AG04450 (cell line): Measurements from ENCODE around the gene TBPL2. TPM values are rescaled to one million over a fixed set of nuclear protein-coding genes. Genes with fewer than 3 reads are reported as not detected.

Experiments used
- CTCF ChIA-PET: fragments of 300-600, 350-600 bp; formaldehyde crosslinking; extraction: SDS; loops from one replicate; lab custom pipeline; 2022; ENCODE audit warnings: antibody characterized with exemption, inconsistent platforms; lab: Charles Lee
- POLR2A ChIA-PET: fragments of 350-600 bp; formaldehyde crosslinking; extraction: SDS; loops from one replicate; lab custom pipeline; 2021; ENCODE audit warnings: antibody characterized with exemption, inconsistent platforms; lab: Yijun Ruan, JAX
- DNase-seq: peaks from one replicate; pipeline ENCODE4 v3.0.0-alpha.2; 2011; ENCODE audit warnings: low read depth, low spot score
- H3K27ac ChIP-seq: one replicate; pipeline ENCODE4 v1.5.1; 2012; ENCODE audit warnings: low read depth, low read length, control low read depth
- H3K27me3 ChIP-seq: one replicate; pipeline ENCODE4 v1.6.0; 2012; ENCODE audit warnings: low read length; ENCODE audit not compliant: control insufficient read depth, insufficient read depth
- H3K4me3 ChIP-seq: 2 replicates; pipeline ENCODE4 v1.5.1; 2011; ENCODE audit warnings: mild to moderate bottlenecking, low read depth, low read length, control low read depth
- H3K9me3 ChIP-seq: 2 replicates; pipeline ENCODE4 v1.5.1; 2012; ENCODE audit warnings: low read length; ENCODE audit not compliant: control insufficient read depth, insufficient read depth
- polyA plus RNA-seq: library from polyadenylated mRNA; depleted of rRNA; stranded (reverse); fragments of >200 nt; gene quantifications from 2 replicates; pipeline ENCODE4 v1.2.3, GENCODE V29; 2011
- TF ChIP-seq, protein P1 (sequence below): IDR thresholded peaks from 2 replicates; pipeline ENCODE4 v1.5.1; 2011; ENCODE audit warnings: low read depth, low read length, control low read depth, inconsistent platforms

The TBPL2 gene
- polyA plus RNA-seq, 1 experiment, result not detected

DNA sequence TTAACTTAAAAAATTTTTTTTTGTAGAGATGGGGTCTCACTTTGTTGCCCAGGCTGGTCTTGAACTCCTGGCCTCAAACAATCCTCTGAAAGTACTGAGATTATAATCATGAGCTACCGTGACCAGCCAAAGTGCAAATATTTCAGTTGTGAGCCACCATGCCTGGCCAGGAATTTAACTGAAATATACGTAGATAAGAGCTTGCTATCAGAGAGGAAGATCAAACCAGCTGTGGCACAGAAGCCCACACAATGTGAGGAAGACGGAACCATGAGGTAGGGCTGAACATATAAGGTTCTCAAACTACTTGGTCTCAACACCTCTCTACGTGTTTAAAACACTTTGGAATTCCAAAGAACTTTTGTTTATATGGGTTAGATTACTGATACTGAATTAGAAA, 57.9 kb downstream of the TBPL2 start:
- Histone ChIP-seq H3K27ac (no peak overlapping the region), H3K27me3 (no peaks in the 10 kb centered on the region), H3K9me3 (no peaks in the 10 kb centered on the region), H3K4me3 (no peak overlapping the region)
- TF ChIP-seq, protein P1, sequence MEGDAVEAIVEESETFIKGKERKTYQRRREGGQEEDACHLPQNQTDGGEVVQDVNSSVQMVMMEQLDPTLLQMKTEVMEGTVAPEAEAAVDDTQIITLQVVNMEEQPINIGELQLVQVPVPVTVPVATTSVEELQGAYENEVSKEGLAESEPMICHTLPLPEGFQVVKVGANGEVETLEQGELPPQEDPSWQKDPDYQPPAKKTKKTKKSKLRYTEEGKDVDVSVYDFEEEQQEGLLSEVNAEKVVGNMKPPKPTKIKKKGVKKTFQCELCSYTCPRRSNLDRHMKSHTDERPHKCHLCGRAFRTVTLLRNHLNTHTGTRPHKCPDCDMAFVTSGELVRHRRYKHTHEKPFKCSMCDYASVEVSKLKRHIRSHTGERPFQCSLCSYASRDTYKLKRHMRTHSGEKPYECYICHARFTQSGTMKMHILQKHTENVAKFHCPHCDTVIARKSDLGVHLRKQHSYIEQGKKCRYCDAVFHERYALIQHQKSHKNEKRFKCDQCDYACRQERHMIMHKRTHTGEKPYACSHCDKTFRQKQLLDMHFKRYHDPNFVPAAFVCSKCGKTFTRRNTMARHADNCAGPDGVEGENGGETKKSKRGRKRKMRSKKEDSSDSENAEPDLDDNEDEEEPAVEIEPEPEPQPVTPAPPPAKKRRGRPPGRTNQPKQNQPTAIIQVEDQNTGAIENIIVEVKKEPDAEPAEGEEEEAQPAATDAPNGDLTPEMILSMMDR, result no peak
- POLR2A ChIA-PET, result interaction anchor here (0.6 kb wide), 1 partner anchor 116 kb away, joined by 3 read pairs; no protein-coding TSS in a partner anchor
- no peak for DNase-seq
- CTCF ChIA-PET, result interaction anchor here (0.8 to 1.3 kb wide), 2 partner anchors 28 to 112 kb away, joined by 3 to 5 read pairs; no protein-coding TSS in a partner anchor

DNA sequence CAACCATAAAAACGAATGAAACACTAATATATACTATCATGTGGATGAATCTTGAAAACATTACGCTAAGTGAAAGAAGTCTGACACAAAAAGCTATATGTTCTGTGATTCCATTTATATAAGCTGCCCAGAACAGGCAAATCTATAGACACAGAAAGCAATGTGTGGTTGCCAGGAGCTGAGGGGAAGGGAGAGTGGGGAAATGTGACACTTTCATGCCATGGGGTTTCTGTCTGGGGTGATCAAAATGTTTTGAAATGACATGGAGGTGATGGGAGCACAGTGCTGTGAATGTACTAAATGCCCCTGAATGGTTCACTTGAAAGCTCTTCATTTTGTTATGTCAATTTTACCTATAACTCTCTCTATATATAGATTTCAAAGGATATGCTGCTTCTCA, 58.9 kb downstream of the TBPL2 start:
- Histone ChIP-seq H3K4me3 (no peak overlapping the region), H3K27ac (no peak overlapping the region), H3K9me3 (no peaks in the 10 kb centered on the region), H3K27me3 (no peaks in the 10 kb centered on the region)
- CTCF ChIA-PET, result interaction anchor here (1.3 kb wide), 1 partner anchor 111 kb away, joined by 5 read pairs; no protein-coding TSS in a partner anchor
- no peak for DNase-seq
- POLR2A ChIA-PET, result no interaction called here
- TF ChIP-seq, protein P1, result no peak

DNA sequence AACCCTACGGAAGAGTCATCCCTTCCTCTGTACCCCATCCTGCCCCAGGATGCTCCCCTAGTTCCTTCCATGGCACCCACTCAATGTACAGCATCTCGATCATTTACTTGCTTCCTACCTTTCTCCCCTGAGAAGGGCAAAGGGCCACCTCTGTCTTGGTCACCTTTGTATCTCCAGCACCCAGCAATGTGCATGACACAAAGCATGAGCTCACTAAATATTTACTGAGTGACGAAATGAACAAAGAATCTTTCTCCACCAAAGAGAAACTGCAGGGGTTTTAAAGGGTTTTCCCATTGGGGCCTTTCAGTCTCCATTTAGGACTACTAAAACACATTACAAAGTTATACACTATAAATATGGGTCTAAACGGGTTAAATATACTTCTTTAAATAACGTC, 59.4 kb downstream of the TBPL2 start:
- Histone ChIP-seq H3K4me3 (no peak overlapping the region), H3K9me3 (no peaks in the 10 kb centered on the region), H3K27ac (no peak overlapping the region), H3K27me3 (no peaks in the 10 kb centered on the region)
- TF ChIP-seq, protein P1, result no peak
- ChIA-PET POLR2A (no interaction called here), CTCF (no interaction called here)
- no peak for DNase-seq

DNA sequence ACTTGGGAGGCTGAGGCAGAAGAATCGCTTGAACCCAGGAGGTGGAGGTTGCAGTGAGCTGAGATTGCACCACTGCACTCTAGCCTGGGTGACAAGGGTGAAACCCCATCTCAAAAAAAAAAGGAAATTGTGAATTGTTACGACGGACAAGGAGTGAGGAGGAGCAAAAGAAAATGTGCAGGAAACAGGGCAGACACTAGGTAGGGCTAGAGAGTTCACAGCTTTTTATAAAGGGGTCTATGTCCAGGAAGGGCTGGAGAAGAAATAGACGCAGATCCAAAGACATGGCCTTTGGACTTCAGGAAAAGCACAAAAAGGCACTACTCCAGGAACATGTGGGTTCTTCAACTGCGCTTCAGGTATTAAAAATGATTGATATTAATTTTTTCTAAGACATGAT, 63.2 kb downstream of the TBPL2 start:
- no peak overlapping the region for H3K4me3 ChIP-seq
- no peaks in the 10 kb centered on the region for H3K27me3 ChIP-seq
- no peaks in the 10 kb centered on the region for H3K9me3 ChIP-seq
- DNase-seq, result no peak
- TF ChIP-seq, protein P1, result no peak
- CTCF ChIA-PET, result interaction anchor here (1.0 kb wide), 1 partner anchor 69 kb away, joined by 3 read pairs; no protein-coding TSS in a partner anchor
- POLR2A ChIA-PET, result no interaction called here
- H3K27ac ChIP-seq, result no peak overlapping the region

DNA sequence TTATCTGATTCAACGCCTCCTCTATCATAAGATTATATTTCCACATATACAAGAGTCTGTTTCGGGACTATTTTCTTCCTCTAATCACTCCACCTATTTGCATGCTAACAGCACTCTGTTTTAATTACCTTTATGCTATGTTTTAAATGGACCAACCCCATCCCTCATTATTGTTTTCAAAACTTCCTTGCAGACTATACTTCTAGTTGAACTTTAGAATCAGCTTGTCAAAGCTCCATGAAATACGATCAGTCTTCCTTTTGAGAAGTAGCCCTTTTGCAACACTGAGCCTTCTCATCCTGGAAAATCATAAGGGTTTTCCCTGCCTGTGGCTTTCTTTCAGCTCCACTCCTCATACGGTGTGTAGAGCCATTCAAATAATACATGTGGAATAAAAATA, 65.6 kb downstream of the TBPL2 start:
- Histone ChIP-seq H3K27me3 (no peaks in the 10 kb centered on the region), H3K4me3 (no peak overlapping the region), H3K27ac (no peak overlapping the region), H3K9me3 (no peaks in the 10 kb centered on the region)
- POLR2A ChIA-PET, result no interaction called here
- no peak for DNase-seq
- TF ChIP-seq, protein P1, result no peak
- CTCF ChIA-PET, result interaction anchor here (0.5 to 1.3 kb wide), 3 partner anchors 104 to 241 kb away, joined by 4 to 6 read pairs (median 5); no protein-coding TSS in a partner anchor
